ENCODE data around the gene ACTR3C.

GRCh38 chr7:150369748-150370501 lies 46.6 kb upstream of the ACTR3C start:
- TF ChIP-seq EZH2 (IDR thresholded peaks at IDR 0.05; ENCODE audit: borderline replicate concordance, insufficient read depth, low read depth, low read length, poor library complexity, severe bottlenecking): no peak
- TF ChIP-seq, protein P1, sequence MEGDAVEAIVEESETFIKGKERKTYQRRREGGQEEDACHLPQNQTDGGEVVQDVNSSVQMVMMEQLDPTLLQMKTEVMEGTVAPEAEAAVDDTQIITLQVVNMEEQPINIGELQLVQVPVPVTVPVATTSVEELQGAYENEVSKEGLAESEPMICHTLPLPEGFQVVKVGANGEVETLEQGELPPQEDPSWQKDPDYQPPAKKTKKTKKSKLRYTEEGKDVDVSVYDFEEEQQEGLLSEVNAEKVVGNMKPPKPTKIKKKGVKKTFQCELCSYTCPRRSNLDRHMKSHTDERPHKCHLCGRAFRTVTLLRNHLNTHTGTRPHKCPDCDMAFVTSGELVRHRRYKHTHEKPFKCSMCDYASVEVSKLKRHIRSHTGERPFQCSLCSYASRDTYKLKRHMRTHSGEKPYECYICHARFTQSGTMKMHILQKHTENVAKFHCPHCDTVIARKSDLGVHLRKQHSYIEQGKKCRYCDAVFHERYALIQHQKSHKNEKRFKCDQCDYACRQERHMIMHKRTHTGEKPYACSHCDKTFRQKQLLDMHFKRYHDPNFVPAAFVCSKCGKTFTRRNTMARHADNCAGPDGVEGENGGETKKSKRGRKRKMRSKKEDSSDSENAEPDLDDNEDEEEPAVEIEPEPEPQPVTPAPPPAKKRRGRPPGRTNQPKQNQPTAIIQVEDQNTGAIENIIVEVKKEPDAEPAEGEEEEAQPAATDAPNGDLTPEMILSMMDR (IDR thresholded peaks at IDR 0.05): no peak
